Stimulated activated CD4-positive, alpha-beta T cell treated with anti-CD3 and anti-CD28 coated beads, Interleukin-12 subunit alpha, Interleukin-12 subunit beta, amount 100 ng/mL, for 4 hours (primary cell): ENCODE measurements around the gene DDIT4.
"Not testable (repeated sequence)": the region's sequence is repeated elsewhere in the genome, so short reads cannot be mapped to it uniquely, and the experiment has no call there.

Experiments
- DNase-seq: peaks from one replicate; pipeline ENCODE4 v3.0.0-alpha.2; 2020

The DDIT4 gene, protein sequence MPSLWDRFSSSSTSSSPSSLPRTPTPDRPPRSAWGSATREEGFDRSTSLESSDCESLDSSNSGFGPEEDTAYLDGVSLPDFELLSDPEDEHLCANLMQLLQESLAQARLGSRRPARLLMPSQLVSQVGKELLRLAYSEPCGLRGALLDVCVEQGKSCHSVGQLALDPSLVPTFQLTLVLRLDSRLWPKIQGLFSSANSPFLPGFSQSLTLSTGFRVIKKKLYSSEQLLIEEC

DNA sequence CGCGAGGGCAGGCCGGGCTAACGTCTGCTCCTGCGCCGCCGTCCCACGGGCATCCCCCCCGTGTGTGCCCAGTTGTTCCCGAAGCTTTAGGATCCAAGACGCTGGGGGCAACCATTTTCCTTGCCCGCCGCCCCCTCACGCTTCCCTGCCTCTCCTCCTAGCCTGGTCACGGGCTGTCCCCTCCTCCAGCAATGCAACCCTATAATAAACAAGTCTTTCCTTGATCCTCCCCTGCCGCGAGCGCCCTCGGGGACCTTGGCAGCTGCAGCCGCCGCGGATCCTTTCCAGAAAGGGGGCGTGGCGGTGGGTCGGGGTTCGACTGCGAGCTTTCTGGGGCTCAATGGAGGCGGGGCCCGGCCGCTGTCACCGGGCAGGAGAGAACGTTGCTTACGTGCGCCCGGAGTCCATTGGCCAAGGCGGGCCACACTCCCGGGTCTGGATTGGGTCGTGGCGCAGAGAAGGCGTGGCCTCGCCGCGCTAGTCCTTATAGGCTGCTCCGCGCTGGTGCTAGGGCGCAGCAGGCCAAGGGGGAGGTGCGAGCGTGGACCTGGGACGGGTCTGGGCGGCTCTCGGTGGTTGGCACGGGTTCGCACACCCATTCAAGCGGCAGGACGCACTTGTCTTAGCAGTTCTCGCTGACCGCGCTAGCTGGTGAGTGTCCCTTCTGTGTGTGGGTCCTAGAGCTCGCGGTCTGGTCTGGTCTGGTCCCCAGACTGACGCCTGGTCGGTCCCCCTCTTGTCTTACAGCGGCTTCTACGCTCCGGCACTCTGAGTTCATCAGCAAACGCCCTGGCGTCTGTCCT lies at the start of gene DDIT4:
DDIT4 (plus strand) TSS at position 515 of the 803 bp plus-strand sequence. CDS start 293 bp downstream, outside the sequence.
- DNase-seq = peak; percentile 96

DNA sequence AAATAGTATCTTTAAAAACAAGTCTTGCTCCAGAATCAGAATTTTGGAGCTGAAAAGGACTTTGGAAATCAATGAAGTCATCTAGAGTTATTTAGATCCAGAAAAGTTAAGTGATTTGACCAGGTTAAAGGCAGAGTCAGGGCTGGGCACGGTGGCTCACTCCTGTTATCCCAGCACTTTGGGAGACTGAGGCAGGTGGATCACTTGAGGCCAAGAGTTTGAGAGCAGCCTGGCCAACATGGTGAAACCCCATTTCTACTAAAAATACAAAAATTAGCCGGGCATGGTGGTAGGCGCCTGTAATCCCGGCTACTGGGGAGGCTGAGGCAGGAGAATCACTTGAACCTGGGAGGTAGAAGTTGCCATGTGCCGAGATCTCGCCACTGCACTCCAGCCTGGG lies 49.5 kb upstream of the DDIT4 start:
- DNase-seq = not testable (repeated sequence)

DNA sequence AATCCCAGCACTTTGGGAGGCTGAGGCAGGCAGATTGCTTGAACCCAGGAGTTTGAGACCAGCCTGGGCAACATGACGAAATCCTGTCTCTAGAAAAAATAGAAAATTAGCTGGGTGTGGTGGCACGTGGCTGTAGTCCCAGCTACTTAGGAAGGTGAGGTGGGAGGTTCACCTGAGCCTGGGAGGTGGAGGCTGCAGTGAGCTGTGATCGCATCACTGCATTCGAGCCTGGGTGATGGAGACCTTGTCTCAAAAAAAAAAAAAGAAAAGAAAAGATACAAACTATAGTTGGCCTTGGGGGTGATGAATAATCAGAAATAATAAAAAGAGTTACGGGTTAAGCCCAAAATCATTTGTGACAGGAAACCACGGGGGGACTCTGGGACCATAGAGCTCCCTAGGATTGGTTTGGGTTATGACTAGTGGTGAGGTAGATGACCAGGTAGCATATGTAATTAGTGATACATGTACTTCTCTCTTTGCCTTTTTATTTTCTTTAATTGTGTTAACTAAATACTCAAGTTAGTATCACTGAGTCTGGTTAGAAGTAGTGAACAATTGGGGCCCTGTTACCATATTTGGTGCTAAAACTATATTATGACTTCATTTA lies 47.2 kb upstream of the DDIT4 start:
- DNase-seq = no peak

DNA sequence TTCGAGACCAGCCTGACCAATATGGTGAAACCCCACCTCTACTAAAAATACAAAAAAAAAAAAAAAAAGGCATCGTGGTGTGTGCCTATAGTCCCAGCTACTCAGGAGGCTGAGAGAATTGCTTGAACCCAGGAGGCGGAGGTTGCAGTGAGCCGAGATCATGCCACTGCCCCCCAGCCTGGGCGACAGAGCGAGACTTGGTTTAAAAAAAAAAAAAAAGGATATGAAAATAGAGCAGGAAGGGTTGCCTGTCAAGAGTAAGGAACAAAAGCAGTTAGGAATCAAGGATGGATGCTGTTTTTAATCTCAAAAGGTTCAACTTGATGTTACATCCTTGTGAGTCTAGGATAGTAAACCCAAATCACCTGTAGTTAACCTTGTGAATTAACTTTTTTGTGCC lies 45.9 kb upstream of the DDIT4 start:
- no peak for DNase-seq

DNA sequence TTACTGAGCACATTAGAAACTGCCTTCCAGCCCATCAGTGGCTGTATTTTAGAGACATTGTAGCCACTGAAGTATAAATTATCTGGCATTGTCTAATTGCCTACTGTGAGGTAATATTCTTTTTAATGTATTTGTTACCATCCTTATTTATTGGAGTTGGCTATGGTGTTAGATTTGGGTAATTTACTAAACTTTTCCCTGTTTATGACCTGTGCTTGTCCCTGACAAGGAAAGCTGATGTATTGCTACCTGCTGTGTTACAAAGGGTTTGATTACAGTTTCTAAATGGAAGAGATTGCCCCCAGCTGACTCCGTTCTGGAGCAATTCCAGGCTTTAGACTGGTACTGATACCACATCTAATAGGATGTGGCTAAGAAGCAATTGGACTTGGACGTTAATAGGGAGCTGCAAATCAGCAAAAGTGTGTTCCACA lies 45.4 kb upstream of the DDIT4 start:
- DNase-seq = no peak

DNA sequence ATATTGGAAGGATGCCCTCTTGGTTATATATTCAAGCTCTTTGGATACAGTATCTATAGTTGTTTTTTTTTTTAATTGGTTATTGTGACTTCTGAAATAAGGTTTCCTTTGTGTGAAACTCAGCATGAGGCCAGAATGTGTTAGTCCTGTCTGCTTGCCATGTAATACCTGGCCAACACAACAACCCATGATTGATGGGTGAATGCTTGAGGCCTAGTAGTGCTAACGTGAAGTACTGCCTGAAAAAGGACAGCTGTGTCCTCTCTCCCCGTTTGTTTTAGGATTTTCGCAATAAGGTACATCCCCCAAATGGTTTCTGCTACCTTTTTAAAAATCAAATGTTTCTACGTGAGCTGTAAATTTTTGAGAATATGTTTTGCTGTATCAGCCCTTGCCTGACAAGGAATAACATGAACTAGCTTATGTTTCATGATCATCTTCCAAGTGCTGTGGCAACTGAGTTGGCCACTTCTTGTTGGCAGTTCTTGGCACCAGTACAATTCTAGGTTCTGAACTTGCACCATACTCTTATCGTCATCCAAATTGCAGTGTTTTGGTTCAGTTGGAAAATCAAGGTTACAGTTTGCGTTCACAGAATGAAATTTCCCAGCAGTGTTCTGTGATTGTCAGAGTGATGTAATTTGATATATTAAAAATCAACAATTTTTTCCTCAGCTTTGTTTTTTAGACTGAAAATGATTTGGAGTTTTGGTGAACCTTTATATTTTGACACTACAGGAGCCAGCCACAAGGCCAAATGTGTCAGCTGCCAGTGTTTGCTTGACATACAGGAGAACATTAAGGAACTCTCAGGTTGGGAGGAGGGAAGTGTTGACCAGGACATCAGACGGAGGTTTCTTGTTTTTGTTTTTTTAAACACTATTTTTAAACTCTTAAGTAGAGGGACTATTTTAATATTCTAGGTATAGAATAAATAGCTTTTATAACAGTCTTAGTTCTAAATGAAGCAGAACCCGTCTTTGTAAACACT lies 44.2 kb upstream of the DDIT4 start:
- no peak for DNase-seq

DNA sequence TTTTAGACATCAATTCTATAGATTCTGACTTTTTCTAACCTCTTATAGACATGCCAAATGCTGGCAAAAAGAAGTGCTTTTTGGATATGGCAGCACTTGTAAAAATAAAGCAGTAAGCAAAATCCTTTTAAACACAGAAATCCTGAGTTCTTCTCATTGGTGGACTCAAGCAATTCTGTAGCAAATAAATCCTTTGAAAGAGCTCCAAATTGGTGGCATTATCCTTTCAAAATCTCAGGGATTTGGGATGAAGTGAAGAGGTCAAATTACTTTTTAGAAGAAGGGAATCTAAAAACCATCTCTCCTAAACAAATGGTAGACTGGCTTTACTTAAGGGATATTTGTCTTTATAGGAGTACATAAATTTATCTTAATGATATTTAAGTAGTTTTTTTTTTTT lies 40.1 kb upstream of the DDIT4 start:
- DNase-seq = no peak

DNA sequence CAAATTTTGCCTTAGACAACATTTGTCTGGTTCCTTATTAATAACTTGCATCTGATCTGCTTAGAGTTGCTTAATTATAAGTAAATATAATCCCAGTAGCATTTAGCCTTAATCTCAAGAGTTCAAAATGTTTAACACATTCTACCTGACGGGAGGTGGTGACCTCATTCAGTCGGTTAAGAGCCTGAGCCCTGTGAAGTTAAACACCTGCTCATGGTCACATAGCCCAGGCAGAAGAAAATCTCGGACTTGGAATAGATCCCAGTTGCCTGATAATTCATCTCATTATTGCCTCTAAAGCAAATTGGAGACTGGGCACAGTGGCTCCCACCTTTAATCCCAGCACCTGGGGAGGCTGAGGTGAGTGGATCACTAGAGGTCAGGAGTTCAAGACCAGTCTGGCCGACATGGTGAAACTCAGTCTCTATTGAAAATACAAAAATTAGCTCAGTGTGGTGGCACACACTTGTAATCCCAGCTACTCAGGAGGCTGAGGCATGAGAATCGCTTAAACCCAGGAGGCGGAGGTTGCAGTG lies 39.1 kb upstream of the DDIT4 start:
- DNase-seq = no peak

DNA sequence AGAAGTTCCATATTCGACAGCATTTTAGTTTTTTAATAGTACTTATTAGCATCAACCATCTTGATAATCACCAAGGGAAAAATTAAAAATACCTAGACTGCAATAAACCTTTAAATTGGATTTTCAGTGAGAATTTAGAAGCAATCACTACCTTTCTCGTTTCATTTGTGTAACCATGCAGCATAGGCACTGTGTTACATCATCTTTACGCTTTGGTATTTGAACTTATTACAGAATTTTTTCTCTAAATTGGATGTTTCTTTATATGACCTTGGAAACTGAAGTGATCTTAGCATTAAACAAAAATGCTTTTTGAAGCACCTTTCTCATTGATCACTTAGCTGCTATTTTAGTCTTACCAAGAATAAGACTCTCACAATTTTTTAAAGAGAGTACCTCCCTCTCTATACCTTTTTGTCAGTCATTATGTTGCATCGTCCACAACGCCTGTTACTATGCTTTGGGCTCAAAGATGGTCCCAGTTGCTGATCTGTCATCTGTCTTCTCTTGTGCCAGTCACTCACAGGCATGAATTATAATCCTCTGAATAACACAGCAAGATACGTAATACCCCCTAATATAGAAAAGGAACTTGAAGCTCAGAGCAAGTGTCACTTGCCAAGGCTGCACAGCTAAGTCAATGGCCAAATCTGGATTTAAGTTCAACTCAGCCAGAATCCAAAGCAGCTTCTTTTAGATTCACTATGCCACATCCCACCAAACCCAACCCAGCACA lies 38.0 kb upstream of the DDIT4 start:
- DNase-seq = no peak

DNA sequence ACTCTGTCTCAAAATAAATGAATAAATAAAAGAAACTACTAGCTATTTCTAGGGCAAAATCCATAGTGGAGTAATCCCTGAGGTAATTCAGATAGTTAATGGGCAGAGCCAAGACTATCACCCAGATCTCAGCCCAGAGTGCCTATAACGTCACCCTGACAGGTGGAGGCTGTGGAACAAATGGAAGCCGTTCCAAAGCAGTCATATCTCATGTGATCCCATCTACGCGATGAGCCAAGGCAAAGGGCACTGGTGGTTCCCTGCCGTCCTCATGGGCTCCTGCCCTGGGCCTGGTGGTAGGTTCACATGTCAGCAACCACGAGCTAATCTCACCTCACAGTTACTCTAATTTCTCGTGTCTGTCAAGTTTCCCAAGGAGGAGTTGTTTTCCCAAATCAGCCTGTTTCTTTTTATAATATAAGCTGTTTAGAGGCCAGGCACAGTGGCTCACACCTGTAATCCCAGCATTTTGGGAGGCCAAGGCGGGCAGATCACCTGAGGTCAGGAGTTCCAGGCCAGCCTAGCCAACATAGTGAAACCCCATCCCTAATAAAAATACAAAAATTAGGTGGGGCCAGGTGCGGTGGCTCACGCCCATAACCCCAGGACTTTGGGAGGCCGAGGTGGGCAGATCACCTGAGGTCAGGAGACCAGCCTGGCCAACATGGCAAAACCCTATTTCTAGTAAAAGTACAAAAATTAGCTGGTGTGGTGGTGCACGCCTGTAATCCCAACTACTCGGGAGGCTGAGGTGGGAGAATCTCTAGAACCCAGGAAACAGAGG lies 35.1 kb upstream of the DDIT4 start:
- DNase-seq = no peak

DNA sequence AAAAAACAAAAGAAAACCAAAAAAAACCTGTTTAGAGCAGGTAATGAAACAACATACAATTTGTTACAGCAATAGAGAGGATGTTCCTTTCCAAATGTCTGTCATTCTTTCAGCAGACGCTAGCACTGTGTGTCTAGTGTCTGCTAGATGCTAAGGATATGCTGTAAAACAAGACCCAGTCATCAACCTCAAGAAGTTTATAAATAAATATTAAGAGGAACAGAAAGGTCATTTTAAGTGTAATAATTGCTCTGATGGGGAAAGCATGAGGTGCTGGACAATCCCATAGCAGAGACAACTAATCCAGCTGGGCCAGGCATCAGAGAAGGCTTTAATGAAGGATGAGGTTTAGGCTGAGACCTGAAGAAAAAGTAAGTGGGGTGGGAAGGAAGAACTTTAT lies 34.3 kb upstream of the DDIT4 start:
- DNase-seq = no peak

DNA sequence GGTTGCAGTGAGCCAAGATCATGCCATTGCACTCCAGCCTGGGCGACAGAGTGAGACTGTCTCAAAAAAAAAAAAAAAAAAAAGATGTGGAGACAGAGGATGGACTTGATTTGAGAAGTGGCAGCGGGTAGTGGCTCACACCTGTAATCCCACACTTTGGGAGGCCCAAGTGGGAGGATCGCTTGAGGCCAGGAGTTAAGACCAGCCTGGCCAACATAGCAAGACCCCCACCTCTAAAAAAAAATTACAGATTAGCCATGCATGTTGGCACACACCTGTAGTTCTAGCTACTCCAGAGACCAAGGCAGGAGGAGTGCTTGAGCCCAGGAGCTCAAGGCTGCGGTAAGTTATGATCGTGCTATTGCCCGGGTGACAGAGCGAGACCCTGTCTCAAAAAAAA lies 33.4 kb upstream of the DDIT4 start:
- no peak for DNase-seq

DNA sequence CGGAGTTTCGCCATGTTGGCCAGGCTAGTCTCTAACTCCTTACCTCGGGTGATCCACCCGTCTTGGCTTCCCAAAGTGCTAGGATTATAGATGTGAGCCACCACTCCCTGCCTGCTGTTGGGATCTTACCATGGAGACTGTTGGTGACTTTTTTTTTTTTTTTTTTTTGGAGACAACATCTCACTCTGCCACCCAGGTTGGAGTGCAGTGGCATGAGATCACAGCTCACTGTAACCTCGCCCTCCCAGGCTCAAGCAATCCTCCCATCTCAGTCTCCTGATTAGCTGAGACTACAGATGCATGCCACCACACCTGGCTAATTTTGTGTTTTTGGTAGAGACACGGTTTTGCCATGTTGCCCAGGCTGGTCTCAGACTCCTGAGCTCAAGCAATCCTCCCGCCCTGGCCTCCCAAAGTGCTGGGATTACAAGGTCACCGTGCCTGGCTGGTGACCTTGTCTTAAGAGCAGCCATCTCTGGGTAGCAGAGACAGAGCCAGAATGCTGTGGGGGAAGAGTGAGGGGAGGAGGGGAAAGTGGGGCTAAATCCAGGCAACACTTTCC lies 32.0 kb upstream of the DDIT4 start:
- no peak for DNase-seq

DNA sequence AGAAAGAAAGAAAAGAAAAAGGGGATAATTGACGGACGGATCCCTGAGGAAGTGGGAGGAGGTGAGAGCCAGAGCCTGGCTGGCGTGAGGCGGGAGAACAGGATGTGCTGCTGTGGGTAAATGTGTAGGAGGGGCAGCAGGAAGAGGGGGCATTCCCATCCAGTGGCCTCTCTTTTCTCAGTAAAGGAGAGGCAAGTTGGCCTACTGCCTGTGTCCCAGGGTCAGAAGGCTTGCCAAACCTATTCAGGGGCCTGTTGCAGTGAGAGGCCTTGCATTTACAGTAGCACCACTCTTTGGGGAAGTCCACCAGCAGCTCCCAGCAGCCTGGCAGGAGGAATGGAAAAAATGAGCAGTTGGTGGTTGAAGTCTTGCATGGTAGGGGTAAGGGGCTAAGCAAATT lies 31.0 kb upstream of the DDIT4 start:
- no peak for DNase-seq

DNA sequence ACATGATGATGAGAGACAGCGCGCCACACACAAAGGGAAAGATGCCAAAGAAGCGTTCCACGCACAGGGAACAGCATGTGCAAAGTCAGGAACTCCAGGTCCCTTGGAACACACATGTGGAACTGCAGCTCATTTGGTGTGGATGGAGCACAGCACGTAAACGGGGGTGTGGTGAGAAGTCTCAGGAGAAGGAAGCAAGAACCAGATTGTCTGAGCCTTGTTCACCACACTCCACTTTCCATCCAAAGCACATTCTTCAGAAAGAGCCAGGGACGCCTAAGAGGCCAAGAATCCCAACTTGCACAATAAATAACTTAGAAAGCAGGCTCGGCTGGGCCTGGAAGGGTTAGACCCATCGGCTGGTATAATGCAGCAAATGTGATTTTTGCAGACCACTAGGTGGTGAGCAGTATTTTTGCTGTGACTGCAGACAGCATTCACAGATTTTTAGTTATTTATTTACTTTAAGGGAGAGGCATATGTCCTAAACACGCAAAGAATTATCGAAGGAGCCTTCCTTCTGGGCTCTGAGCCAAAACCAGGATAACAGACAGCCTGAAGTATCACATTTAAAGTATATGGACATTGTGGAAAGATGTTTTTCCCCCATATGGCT lies 29.8 kb upstream of the DDIT4 start:
- DNase-seq = no peak

DNA sequence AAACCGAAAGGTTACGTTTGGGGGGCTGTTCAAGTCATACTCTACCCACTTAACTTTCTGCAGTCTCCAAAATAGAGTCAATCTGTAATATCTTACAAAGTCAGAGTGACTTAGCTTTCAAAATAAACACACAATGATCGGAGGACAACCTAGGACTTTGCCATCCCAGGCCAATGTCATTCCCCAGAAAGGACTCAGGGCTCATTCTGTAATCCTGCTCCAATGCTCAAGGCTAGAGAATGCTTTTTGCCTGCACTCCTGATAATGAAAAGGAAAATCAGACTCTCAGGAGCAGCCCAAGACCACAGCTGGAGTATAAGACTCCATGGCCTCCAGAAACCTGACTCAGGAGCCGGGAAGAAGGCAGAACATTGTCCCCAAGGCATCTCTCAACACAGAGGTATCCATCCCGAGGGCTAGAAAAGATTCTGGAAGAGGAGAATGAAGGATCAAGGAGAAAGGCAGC lies 29.1 kb upstream of the DDIT4 start:
- DNase-seq = no peak

DNA sequence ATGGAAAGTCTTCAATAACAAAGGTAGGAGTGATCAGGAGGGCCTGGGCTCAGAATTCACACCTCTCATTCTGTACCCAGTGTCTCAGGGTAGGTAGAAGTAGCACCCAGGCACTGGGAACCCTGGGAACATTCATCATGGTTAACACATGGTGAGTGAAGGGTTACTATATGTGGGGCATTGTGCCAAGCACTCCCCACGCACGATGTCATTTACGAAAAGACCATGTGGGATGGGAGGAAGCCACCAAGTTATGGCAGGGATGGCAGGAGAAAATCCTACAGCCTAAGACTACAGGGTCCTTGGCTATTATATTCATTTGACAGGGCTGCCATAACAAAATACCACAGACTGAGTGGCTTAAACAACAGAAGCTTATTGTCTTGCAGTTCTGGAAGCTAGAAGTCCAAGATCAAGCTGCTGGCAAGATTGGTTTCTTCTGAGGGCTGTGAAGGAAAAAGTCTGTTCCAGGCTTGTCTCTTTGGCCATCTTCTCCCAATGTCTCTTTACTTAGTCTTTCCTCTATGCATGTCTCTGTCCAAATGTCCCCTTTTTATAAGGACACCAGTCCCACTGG lies 27.7 kb upstream of the DDIT4 start:
- no peak for DNase-seq

DNA sequence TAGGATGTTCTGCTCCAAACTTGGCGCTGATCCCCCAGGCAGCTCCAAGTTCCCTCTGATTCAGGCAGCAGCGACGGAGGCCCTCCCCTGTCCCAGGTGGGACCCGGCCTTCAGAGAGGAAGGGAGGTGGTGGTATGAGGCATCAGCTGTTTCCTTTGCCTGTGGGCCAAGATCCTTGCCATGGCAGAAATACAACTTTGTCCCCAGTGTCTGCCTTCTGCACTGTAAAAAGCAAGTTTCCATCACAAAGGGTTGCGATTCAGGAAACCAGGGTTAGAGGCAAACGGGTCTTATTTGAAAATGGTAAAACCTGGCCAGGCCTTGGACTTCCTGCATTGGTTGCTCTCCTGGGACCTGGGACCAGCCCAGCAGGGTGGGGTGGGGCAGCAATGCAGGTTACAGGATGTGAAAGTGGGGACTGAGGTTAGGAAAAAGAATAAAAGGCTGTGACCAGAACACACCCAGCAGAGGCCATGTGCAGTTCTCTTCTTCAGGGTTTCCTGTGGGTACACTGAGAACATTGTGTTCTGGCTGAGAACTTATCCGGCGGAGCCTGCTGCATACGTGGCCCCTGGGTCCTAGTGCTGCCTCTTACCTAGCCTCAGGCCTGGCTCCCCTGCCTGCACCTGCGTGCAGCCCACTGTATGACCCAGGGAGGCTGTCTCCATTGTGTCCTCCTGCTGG lies 25.1 kb upstream of the DDIT4 start:
- peak; percentile 52 for DNase-seq
